Sigmoid colon (tissue), 4 donors: ENCODE measurements around the gene FGD1.

Source experiments
- CTCF ChIP-seq, 4 experiments: fragments of 450-650 bp in 3 of 4; fragments of 200-600 bp in 1 of 4; IDR thresholded peaks; one replicate each; pipeline ENCODE4 v1.5.1; 2016 to 2019; ENCODE audit warnings: antibody characterized with exemption in 4 of 4, mild to moderate bottlenecking in 3 of 4, moderate library complexity in 2 of 4
- EP300 ChIP-seq, 4 donors: sonication (generic); formaldehyde crosslinking; IDR thresholded peaks; one replicate each; pipeline ENCODE4 v1.6.1; 2017; ENCODE audit warnings: antibody characterized with exemption in 4 of 4
- POLR2A ChIP-seq, 2 donors: fragments of 450-650 bp; IDR thresholded peaks; one replicate each; pipeline ENCODE4 v1.6.1; 2016; ENCODE audit warnings: antibody characterized with exemption in 2 of 2, mild to moderate bottlenecking in 2 of 2, moderate library complexity in 2 of 2

DNA sequence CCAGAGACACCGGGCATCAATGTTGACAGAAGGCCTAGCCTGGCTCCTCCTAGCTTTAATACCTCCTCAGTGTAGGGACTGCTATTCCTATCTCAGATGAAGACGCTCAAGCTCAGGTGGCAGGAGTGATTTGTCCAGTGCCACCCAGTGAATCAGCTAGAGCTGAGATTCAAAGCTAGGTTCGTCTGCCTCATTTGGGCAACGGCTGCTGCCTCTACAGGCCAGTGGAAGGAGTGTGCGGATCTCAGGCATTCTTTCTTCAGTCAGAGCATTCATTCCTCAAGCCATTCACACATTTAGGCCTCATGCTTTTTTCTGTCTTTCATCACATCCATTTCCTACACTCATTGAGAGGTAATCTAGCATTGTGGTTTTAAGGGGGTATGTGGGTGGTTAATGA, 48.6 kb downstream of the FGD1 start:
- no peak for TF ChIP-seq EP300 (IDR thresholded peaks at IDR 0.05)
- no peak for TF ChIP-seq POLR2A (IDR thresholded peaks at IDR 0.05)
- TF ChIP-seq CTCF (IDR thresholded peaks at IDR 0.05): no peak
